NCI-H1105 treated with DMSO at 0.1 percent for 48 hours (cell line): ENCODE data around the gene SOS1.
"Not testable (repeated sequence)": the region's sequence is repeated elsewhere in the genome, so short reads cannot be mapped to it uniquely, and the experiment has no call there.

Experiments
- DNase-seq: peaks from one replicate; lab custom pipeline; 2025; lab: John Stamatoyannopoulos, UW

The SOS1 gene

GRCh38 chr2:38968021-38968420, 152.8 kb downstream of the SOS1 start:
- DNase-seq, result no peak

GRCh38 chr2:38966678-38967077, 154.2 kb downstream of the SOS1 start:
- DNase-seq, result no peak

GRCh38 chr2:38966006-38966405, 154.8 kb downstream of the SOS1 start:
- no peak for DNase-seq

- DNase-seq, result no peak
These were observed 160.1 kb downstream of the SOS1 start for GRCh38 chr2:38960609-38961320.

GRCh38 chr2:38959938-38960608, 160.8 kb downstream of the SOS1 start:
- no peak for DNase-seq

GRCh38 chr2:38959466-38959865, 161.4 kb downstream of the SOS1 start:
- no peak for DNase-seq

- no peak for DNase-seq
These were observed 162.9 kb downstream of the SOS1 start for GRCh38 chr2:38957972-38958371.

- no peak for DNase-seq
These were observed 169.1 kb downstream of the SOS1 start for GRCh38 chr2:38951766-38952165.

GRCh38 chr2:38948995-38949394, 171.9 kb downstream of the SOS1 start:
- DNase-seq, result no peak

- DNase-seq, result no peak
These were observed 172.4 kb downstream of the SOS1 start for GRCh38 chr2:38948387-38948882.

- DNase-seq, result peak; percentile 57
These were observed 173.3 kb downstream of the SOS1 start for GRCh38 chr2:38947241-38948239.

GRCh38 chr2:38945911-38946310, 174.9 kb downstream of the SOS1 start:
- DNase-seq, result no peak

- DNase-seq, result no peak
These were observed 175.5 kb downstream of the SOS1 start for GRCh38 chr2:38945372-38945771.

GRCh38 chr2:38943784-38944183, 177.1 kb downstream of the SOS1 start:
- no peak for DNase-seq

GRCh38 chr2:38940746-38941145, 180.1 kb downstream of the SOS1 start:
- no peak for DNase-seq

- no peak for DNase-seq
These were observed 183.3 kb downstream of the SOS1 start for GRCh38 chr2:38937548-38937947.

- DNase-seq, result not testable (repeated sequence)
These were observed 184.3 kb downstream of the SOS1 start for GRCh38 chr2:38936516-38936915.

GRCh38 chr2:38935568-38936172, 185.2 kb downstream of the SOS1 start:
- no peak for DNase-seq

GRCh38 chr2:38934742-38935141, 186.1 kb downstream of the SOS1 start:
- no peak for DNase-seq

GRCh38 chr2:38933653-38934052, 187.2 kb downstream of the SOS1 start:
- no peak for DNase-seq

- DNase-seq, result no peak
These were observed 188.3 kb downstream of the SOS1 start for GRCh38 chr2:38932586-38932985.
